SJCRH30 (cell line): ENCODE data around the gene SRSF9. TPM values are rescaled to one million over a fixed set of nuclear protein-coding genes. Genes with fewer than 3 reads are reported as not detected.
"Not testable (repeated sequence)": the region's sequence is repeated elsewhere in the genome, so short reads cannot be mapped to it uniquely, and the experiment has no call there.

Experiments
- DNase-seq, 2 experiments: peaks; one replicate each; pipeline ENCODE4 v3.0.0-alpha.2; 2015 to 2020
- H3K27ac ChIP-seq: fragments of 250-450 bp; sonication (Bioruptor Pico); 2 replicates; pipeline ENCODE4 v1.5.1; 2020; ENCODE audit warnings: mild to moderate bottlenecking, moderate library complexity
- H3K27me3 ChIP-seq: fragments of 250-450 bp; sonication (Bioruptor Pico); 2 replicates; pipeline ENCODE4 v1.5.1; 2020; ENCODE audit warnings: mild to moderate bottlenecking, moderate library complexity
- H3K36me3 ChIP-seq: fragments of 250-450 bp; sonication (Bioruptor Pico); 2 replicates; pipeline ENCODE4 v1.5.1; 2020; ENCODE audit warnings: mild to moderate bottlenecking, moderate library complexity
- H3K4me1 ChIP-seq: fragments of 250-450 bp; sonication (Bioruptor Pico); 2 replicates; pipeline ENCODE4 v1.5.1; 2020; ENCODE audit warnings: mild to moderate bottlenecking, moderate library complexity
- H3K4me3 ChIP-seq: fragments of 250-450 bp; sonication (Bioruptor Pico); 2 replicates; pipeline ENCODE4 v1.5.1; 2020; ENCODE audit warnings: mild to moderate bottlenecking, moderate library complexity
- H3K9me3 ChIP-seq: fragments of 250-450 bp; sonication (Bioruptor Pico); replicated peaks from 2 replicates; pipeline ENCODE4 v1.5.1; 2020; ENCODE audit warnings: mild to moderate bottlenecking, moderate library complexity
- total RNA-seq: library from RNA; depleted of rRNA; stranded (reverse); fragments of >200 nt; shearing (Covaris generic); gene quantifications from 2 replicates; pipeline ENCODE4 v1.2.3, GENCODE V29; 2014

SRSF9 gene
- total RNA-seq, 1 experiment from 2014 or later, result 136 TPM

- H3K36me3 ChIP-seq, result peaks cover 35% of the 10 kb centered on the region
- peak overlapping the region; percentile 60 for H3K27ac ChIP-seq
- H3K4me1 ChIP-seq, result no peaks in the 10 kb centered on the region
- peak overlapping the region; percentile 92 for H3K4me3 ChIP-seq
- DNase-seq, result no peak
- no peaks in the 10 kb centered on the region for H3K27me3 ChIP-seq
- no peaks in the 10 kb centered on the region for H3K9me3 ChIP-seq
Observed at GRCh38 chr12:120468821-120469449, 613 bp downstream of the SRSF9 start.

- H3K4me3 ChIP-seq, result peak overlapping the region; percentile 92
- peak; percentile 38 to 55 for DNase-seq
- H3K4me1 ChIP-seq, result no peaks in the 10 kb centered on the region
- H3K27me3 ChIP-seq, result no peaks in the 10 kb centered on the region
- peaks cover 40% of the 10 kb centered on the region for H3K36me3 ChIP-seq
- no peaks in the 10 kb centered on the region for H3K9me3 ChIP-seq
- H3K27ac ChIP-seq, result peak overlapping the region; percentile 60
Observed at GRCh38 chr12:120468325-120468820, 1.2 kb downstream of the SRSF9 start.

GRCh38 chr12:120467439-120467838 is 2.1 kb downstream of the SRSF9 start:
- H3K27me3 ChIP-seq, result no peaks in the 10 kb centered on the region
- H3K9me3 ChIP-seq, result no peaks in the 10 kb centered on the region
- H3K27ac ChIP-seq, result no peak overlapping the region
- peaks cover 50% of the 10 kb centered on the region for H3K36me3 ChIP-seq
- H3K4me3 ChIP-seq, result no peak overlapping the region
- no peaks in the 10 kb centered on the region for H3K4me1 ChIP-seq
- DNase-seq, result no peak

- no peaks in the 10 kb centered on the region for H3K9me3 ChIP-seq
- no peak overlapping the region for H3K4me3 ChIP-seq
- no peak overlapping the region for H3K27ac ChIP-seq
- peak; percentile 26 to 59 for DNase-seq
- H3K36me3 ChIP-seq, result peaks cover 56% of the 10 kb centered on the region
- H3K27me3 ChIP-seq, result no peaks in the 10 kb centered on the region
- H3K4me1 ChIP-seq, result no peaks in the 10 kb centered on the region
Observed at GRCh38 chr12:120466560-120467315, 2.8 kb downstream of the SRSF9 start.

- no peak overlapping the region for H3K4me3 ChIP-seq
- H3K27ac ChIP-seq, result no peak overlapping the region
- H3K4me1 ChIP-seq, result no peaks in the 10 kb centered on the region
- H3K36me3 ChIP-seq, result peaks cover 64% of the 10 kb centered on the region
- H3K9me3 ChIP-seq, result no peaks in the 10 kb centered on the region
- H3K27me3 ChIP-seq, result no peaks in the 10 kb centered on the region
- no peak for DNase-seq
Observed at GRCh38 chr12:120465756-120466155, 3.8 kb downstream of the SRSF9 start.

- H3K9me3 ChIP-seq, result no peaks in the 10 kb centered on the region
- peaks cover 81% of the 10 kb centered on the region for H3K36me3 ChIP-seq
- no peaks in the 10 kb centered on the region for H3K4me1 ChIP-seq
- DNase-seq, result no peak
- no peak overlapping the region for H3K27ac ChIP-seq
- H3K4me3 ChIP-seq, result no peak overlapping the region
- no peaks in the 10 kb centered on the region for H3K27me3 ChIP-seq
Observed at GRCh38 chr12:120463712-120464111, 5.8 kb downstream of the SRSF9 start.

GRCh38 chr12:120462099-120462640 is 7.4 kb downstream of the SRSF9 start:
- Histone ChIP-seq H3K9me3 (no peaks in the 10 kb centered on the region), H3K36me3 (peaks cover 86% of the 10 kb centered on the region), H3K4me1 (no peaks in the 10 kb centered on the region), H3K27me3 (no peaks in the 10 kb centered on the region), H3K27ac (no peak overlapping the region), H3K4me3 (no peak overlapping the region)
- DNase-seq, result no peak

GRCh38 chr12:120460157-120460556 is 9.4 kb downstream of the SRSF9 start:
- Histone ChIP-seq H3K27me3 (no peaks in the 10 kb centered on the region), H3K36me3 (peaks cover 82% of the 10 kb centered on the region), H3K4me3 (no peak overlapping the region), H3K4me1 (no peaks in the 10 kb centered on the region), H3K9me3 (no peaks in the 10 kb centered on the region), H3K27ac (no peak overlapping the region)
- DNase-seq, result no peak

GRCh38 chr12:120457133-120457532 is 12.4 kb downstream of the SRSF9 start:
- H3K4me1 ChIP-seq, result no peaks in the 10 kb centered on the region
- H3K27me3 ChIP-seq, result no peaks in the 10 kb centered on the region
- H3K27ac ChIP-seq, result no peak overlapping the region
- no peaks in the 10 kb centered on the region for H3K9me3 ChIP-seq
- peak in 1 of 2 experiments; percentile 25 for DNase-seq
- no peak overlapping the region for H3K4me3 ChIP-seq
- H3K36me3 ChIP-seq, result peaks cover 58% of the 10 kb centered on the region

- no peaks in the 10 kb centered on the region for H3K27me3 ChIP-seq
- no peak overlapping the region for H3K4me3 ChIP-seq
- no peak overlapping the region for H3K27ac ChIP-seq
- H3K4me1 ChIP-seq, result no peaks in the 10 kb centered on the region
- peaks cover 47% of the 10 kb centered on the region for H3K36me3 ChIP-seq
- H3K9me3 ChIP-seq, result no peaks in the 10 kb centered on the region
- no peak for DNase-seq
Observed at GRCh38 chr12:120455302-120455701, 14.2 kb downstream of the SRSF9 start.

GRCh38 chr12:120453977-120454376 is 15.6 kb downstream of the SRSF9 start:
- peaks cover 43% of the 10 kb centered on the region for H3K36me3 ChIP-seq
- no peaks in the 10 kb centered on the region for H3K27me3 ChIP-seq
- no peak overlapping the region for H3K4me3 ChIP-seq
- H3K27ac ChIP-seq, result no peak overlapping the region
- peak in 1 of 2 experiments; percentile 50 for DNase-seq
- H3K9me3 ChIP-seq, result no peaks in the 10 kb centered on the region
- no peaks in the 10 kb centered on the region for H3K4me1 ChIP-seq

- Histone ChIP-seq H3K4me3 (no peak overlapping the region), H3K27me3 (no peaks in the 10 kb centered on the region), H3K9me3 (no peaks in the 10 kb centered on the region), H3K4me1 (no peaks in the 10 kb centered on the region), H3K27ac (no peak overlapping the region), H3K36me3 (peaks cover 35% of the 10 kb centered on the region)
- DNase-seq, result no peak
Observed at GRCh38 chr12:120453060-120453750, 16.3 kb downstream of the SRSF9 start.

GRCh38 chr12:120452524-120452923 is 17.0 kb downstream of the SRSF9 start:
- H3K27ac ChIP-seq, DNase-seq, H3K9me3 ChIP-seq, H3K27me3 ChIP-seq, H3K4me3 ChIP-seq, H3K4me1 ChIP-seq: not testable (repeated sequence)
- H3K36me3 ChIP-seq, result peaks cover 32% of the 10 kb centered on the region

GRCh38 chr12:120447992-120448391 is 21.6 kb downstream of the SRSF9 start:
- peaks cover 4% of the 10 kb centered on the region; the same call in 1 of the 2 replicates for H3K4me1 ChIP-seq
- peaks cover 16% of the 10 kb centered on the region for H3K36me3 ChIP-seq
- H3K27me3 ChIP-seq, result no peaks in the 10 kb centered on the region
- no peak overlapping the region for H3K27ac ChIP-seq
- H3K9me3 ChIP-seq, result no peaks in the 10 kb centered on the region
- DNase-seq, result no peak
- H3K4me3 ChIP-seq, result no peak overlapping the region

- H3K9me3 ChIP-seq, H3K4me1 ChIP-seq, H3K27me3 ChIP-seq, DNase-seq: not testable (repeated sequence)
- peak overlapping the region; percentile 54 for H3K27ac ChIP-seq
- peak overlapping the region; percentile 94 for H3K4me3 ChIP-seq
- H3K36me3 ChIP-seq, result peaks cover 18% of the 10 kb centered on the region
Observed at GRCh38 chr12:120446844-120447178, 22.7 kb downstream of the SRSF9 start.
